HEK293 (cell line): ENCODE results near the gene TUBG1.

ENCODE experiments used
- KLF8 ChIP-seq: fragments of 450-650 bp; formaldehyde crosslinking; IDR thresholded peaks from 2 replicates; pipeline ENCODE4 v1.5.1; 2016; ENCODE audit warnings: missing biosample characterization, missing genetic modification characterization
- MYNN ChIP-seq: fragments of 450-650 bp; formaldehyde crosslinking; IDR thresholded peaks from 2 replicates; pipeline ENCODE4 v1.5.1; 2016; ENCODE audit warnings: missing biosample characterization, missing genetic modification characterization, borderline replicate concordance
- WT1 ChIP-seq: fragments of 450-650 bp; formaldehyde crosslinking; IDR thresholded peaks from 2 replicates; pipeline ENCODE4 v1.5.1; 2016; ENCODE audit warnings: missing biosample characterization, missing genetic modification characterization
- ZFP69B ChIP-seq: fragments of 450-650 bp; formaldehyde crosslinking; IDR thresholded peaks from 2 replicates; pipeline ENCODE4 v1.5.1; 2016; ENCODE audit warnings: missing biosample characterization, missing genetic modification characterization
- ZNF16 ChIP-seq: fragments of 450-650 bp; formaldehyde crosslinking; IDR thresholded peaks from 2 replicates; pipeline ENCODE4 v1.5.1; 2016; ENCODE audit warnings: low read depth, missing biosample characterization, missing genetic modification characterization
- ZNF175 ChIP-seq: fragments of 450-650 bp; formaldehyde crosslinking; IDR thresholded peaks from 2 replicates; pipeline ENCODE4 v1.5.1; 2016; ENCODE audit warnings: missing biosample characterization, missing genetic modification characterization
- ZNF335 ChIP-seq: fragments of 450-650 bp; formaldehyde crosslinking; conservative IDR thresholded peaks from 2 replicates; pipeline ENCODE4 v1.5.1; 2016; ENCODE audit warnings: missing biosample characterization, missing genetic modification characterization
- ZNF391 ChIP-seq: fragments of 450-650 bp; formaldehyde crosslinking; IDR thresholded peaks from 2 replicates; pipeline ENCODE4 v1.5.1; 2016; ENCODE audit warnings: low read depth, missing biosample characterization, missing genetic modification characterization, borderline replicate concordance
- ZNF426 ChIP-seq: fragments of 450-650 bp; formaldehyde crosslinking; IDR thresholded peaks from 2 replicates; pipeline ENCODE4 v1.5.1; 2017; ENCODE audit warnings: missing biosample characterization, missing genetic modification characterization, mild to moderate bottlenecking, inconsistent platforms, moderate library complexity
- ZNF677 ChIP-seq: fragments of 450-650 bp; IDR thresholded peaks from 2 replicates; pipeline ENCODE4 v1.5.0; 2018; ENCODE audit warnings: missing biosample characterization, mild to moderate bottlenecking, missing genetic modification characterization, moderate library complexity
- ZNF76 ChIP-seq: fragments of 450-650 bp; formaldehyde crosslinking; IDR thresholded peaks from 2 replicates; pipeline ENCODE4; 2016; ENCODE audit warnings: low read depth, missing biosample characterization, missing genetic modification characterization, borderline replicate concordance
- ZNF791 ChIP-seq: fragments of 450-650 bp; formaldehyde crosslinking; IDR thresholded peaks from 2 replicates; pipeline ENCODE4 v1.5.1; 2016; ENCODE audit warnings: missing biosample characterization, missing genetic modification characterization
- ZSCAN23 ChIP-seq: fragments of 450-650 bp; formaldehyde crosslinking; IDR thresholded peaks from 2 replicates; pipeline ENCODE4 v1.5.1; 2016; ENCODE audit warnings: missing biosample characterization, missing genetic modification characterization
- TF ChIP-seq, protein P1 (sequence below): fragments of 450-650 bp; formaldehyde crosslinking; IDR thresholded peaks from 2 replicates; pipeline ENCODE4 v1.5.1; 2016; ENCODE audit warnings: missing biosample characterization, missing genetic modification characterization, low read depth
- TF ChIP-seq, protein P2 (sequence below): fragments of 450-650 bp; formaldehyde crosslinking; IDR thresholded peaks from 2 replicates; pipeline ENCODE4 v1.5.1; 2016; ENCODE audit warnings: missing biosample characterization, missing genetic modification characterization
- TF ChIP-seq, protein P3 (sequence below): fragments of 450-650 bp; formaldehyde crosslinking; IDR thresholded peaks from 2 replicates; pipeline ENCODE4 v1.5.1; 2016; ENCODE audit warnings: missing biosample characterization, missing genetic modification characterization
- TF ChIP-seq, protein P4 (sequence below): fragments of 450-650 bp; formaldehyde crosslinking; IDR thresholded peaks from 2 replicates; pipeline ENCODE4 v1.5.1; 2016; ENCODE audit warnings: missing biosample characterization, missing genetic modification characterization
- TF ChIP-seq, protein P5 (sequence below): fragments of 450-650 bp; formaldehyde crosslinking; IDR thresholded peaks from 2 replicates; pipeline ENCODE4 v1.5.1; 2017; ENCODE audit warnings: missing biosample characterization, missing genetic modification characterization
- TF ChIP-seq, protein P6 (sequence below): IDR thresholded peaks from 2 replicates; pipeline ENCODE4 v1.6.1; 2011; ENCODE audit warnings: mild to moderate bottlenecking, low read depth, low read length, borderline replicate concordance

TUBG1 gene

DNA sequence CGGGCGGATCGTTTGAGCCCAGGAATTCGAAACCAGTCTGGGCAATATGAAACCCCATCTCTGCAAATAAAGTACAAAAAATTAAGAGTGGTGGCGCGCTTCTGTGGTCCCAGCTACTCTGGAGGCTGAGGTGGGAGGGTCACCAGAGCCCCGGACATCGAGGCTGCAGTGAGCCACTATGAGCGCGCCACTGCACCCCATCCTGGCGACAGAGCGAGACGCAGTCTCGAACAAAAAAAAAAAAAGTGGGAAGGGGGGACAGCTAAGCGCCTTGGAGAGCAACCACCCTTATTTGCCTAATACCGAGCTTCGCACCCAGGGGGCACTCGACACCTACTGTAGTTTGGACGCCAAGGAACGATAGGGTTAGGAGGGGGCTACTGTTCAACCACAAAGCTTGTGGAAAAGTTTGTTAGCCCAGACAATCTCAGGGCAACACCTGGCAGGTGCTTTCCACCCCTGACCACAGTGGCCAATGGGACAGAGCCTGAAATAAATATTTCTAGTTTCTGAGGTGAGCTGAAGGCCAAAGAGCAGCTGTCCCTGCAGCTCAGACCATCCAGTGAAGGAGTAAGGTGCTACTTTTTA lies 31.1 kb upstream of the TUBG1 start (continued):
- TF ChIP-seq, protein P1, sequence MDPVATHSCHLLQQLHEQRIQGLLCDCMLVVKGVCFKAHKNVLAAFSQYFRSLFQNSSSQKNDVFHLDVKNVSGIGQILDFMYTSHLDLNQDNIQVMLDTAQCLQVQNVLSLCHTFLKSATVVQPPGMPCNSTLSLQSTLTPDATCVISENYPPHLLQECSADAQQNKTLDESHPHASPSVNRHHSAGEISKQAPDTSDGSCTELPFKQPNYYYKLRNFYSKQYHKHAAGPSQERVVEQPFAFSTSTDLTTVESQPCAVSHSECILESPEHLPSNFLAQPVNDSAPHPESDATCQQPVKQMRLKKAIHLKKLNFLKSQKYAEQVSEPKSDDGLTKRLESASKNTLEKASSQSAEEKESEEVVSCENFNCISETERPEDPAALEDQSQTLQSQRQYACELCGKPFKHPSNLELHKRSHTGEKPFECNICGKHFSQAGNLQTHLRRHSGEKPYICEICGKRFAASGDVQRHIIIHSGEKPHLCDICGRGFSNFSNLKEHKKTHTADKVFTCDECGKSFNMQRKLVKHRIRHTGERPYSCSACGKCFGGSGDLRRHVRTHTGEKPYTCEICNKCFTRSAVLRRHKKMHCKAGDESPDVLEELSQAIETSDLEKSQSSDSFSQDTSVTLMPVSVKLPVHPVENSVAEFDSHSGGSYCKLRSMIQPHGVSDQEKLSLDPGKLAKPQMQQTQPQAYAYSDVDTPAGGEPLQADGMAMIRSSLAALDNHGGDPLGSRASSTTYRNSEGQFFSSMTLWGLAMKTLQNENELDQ, result no peak
- TF ChIP-seq WT1 (tag by site-specific recombination) (no peak), ZNF175 (tag by site-specific recombination) (no peak), ZNF391 (tag by site-specific recombination) (no peak), ZNF791 (tag by site-specific recombination) (no peak), ZNF76 (tag by site-specific recombination) (no peak), ZNF677 (tag by site-specific recombination) (no peak), KLF8 (no peak), ZFP69B (tag by site-specific recombination) (no peak), ZSCAN23 (no peak), MYNN (no peak), ZNF426 (tag by site-specific recombination) (no peak), ZNF335 (tag by site-specific recombination) (peak; percentile 13; the same call in 1 of the 2 replicates), ZNF16 (tag by site-specific recombination) (no peak)
- TF ChIP-seq, protein P2, sequence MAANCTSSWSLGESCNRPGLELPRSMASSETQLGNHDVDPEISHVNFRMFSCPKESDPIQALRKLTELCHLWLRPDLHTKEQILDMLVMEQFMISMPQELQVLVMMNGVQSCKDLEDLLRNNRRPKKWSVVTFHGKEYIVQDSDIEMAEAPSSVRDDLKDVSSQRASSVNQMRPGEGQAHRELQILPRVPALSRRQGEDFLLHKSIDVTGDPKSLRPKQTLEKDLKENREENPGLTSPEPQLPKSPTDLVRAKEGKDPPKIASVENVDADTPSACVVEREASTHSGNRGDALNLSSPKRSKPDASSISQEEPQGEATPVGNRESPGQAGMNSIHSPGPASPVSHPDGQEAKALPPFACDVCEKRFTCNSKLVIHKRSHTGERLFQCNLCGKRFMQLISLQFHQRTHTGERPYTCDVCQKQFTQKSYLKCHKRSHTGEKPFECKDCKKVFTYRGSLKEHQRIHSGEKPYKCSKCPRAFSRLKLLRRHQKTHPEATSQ (tag by site-specific recombination), result no peak
- TF ChIP-seq, protein P3, sequence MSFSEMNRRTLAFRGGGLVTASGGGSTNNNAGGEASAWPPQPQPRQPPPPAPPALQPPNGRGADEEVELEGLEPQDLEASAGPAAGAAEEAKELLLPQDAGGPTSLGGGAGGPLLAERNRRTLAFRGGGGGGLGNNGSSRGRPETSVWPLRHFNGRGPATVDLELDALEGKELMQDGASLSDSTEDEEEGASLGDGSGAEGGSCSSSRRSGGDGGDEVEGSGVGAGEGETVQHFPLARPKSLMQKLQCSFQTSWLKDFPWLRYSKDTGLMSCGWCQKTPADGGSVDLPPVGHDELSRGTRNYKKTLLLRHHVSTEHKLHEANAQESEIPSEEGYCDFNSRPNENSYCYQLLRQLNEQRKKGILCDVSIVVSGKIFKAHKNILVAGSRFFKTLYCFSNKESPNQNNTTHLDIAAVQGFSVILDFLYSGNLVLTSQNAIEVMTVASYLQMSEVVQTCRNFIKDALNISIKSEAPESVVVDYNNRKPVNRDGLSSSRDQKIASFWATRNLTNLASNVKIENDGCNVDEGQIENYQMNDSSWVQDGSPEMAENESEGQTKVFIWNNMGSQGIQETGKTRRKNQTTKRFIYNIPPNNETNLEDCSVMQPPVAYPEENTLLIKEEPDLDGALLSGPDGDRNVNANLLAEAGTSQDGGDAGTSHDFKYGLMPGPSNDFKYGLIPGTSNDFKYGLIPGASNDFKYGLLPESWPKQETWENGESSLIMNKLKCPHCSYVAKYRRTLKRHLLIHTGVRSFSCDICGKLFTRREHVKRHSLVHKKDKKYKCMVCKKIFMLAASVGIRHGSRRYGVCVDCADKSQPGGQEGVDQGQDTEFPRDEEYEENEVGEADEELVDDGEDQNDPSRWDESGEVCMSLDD (tag by site-specific recombination), result 0 out of 2 replicates have a peak, but pooled peaks have one; percentile 9
- TF ChIP-seq, protein P4, sequence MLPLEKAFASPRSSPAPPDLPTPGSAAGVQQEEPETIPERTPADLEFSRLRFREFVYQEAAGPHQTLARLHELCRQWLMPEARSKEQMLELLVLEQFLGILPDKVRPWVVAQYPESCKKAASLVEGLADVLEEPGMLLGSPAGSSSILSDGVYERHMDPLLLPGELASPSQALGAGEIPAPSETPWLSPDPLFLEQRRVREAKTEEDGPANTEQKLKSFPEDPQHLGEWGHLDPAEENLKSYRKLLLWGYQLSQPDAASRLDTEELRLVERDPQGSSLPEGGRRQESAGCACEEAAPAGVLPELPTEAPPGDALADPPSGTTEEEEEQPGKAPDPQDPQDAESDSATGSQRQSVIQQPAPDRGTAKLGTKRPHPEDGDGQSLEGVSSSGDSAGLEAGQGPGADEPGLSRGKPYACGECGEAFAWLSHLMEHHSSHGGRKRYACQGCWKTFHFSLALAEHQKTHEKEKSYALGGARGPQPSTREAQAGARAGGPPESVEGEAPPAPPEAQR (tag by site-specific recombination), result no peak
- TF ChIP-seq, protein P5, sequence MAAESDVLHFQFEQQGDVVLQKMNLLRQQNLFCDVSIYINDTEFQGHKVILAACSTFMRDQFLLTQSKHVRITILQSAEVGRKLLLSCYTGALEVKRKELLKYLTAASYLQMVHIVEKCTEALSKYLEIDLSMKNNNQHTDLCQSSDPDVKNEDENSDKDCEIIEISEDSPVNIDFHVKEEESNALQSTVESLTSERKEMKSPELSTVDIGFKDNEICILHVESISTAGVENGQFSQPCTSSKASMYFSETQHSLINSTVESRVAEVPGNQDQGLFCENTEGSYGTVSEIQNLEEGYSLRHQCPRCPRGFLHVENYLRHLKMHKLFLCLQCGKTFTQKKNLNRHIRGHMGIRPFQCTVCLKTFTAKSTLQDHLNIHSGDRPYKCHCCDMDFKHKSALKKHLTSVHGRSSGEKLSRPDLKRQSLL, result no peak
- TF ChIP-seq, protein P6, sequence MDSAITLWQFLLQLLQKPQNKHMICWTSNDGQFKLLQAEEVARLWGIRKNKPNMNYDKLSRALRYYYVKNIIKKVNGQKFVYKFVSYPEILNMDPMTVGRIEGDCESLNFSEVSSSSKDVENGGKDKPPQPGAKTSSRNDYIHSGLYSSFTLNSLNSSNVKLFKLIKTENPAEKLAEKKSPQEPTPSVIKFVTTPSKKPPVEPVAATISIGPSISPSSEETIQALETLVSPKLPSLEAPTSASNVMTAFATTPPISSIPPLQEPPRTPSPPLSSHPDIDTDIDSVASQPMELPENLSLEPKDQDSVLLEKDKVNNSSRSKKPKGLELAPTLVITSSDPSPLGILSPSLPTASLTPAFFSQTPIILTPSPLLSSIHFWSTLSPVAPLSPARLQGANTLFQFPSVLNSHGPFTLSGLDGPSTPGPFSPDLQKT, result no peak
